Measurements from ENCODE around the gene RAMP3. TPM values are rescaled to one million over a fixed set of nuclear protein-coding genes. Genes with fewer than 3 reads are reported as not detected.

The RAMP3 gene
- total RNA-seq, 2 donors from 2014 or later = not detected

- 87 to 100% methylated on average over 4 to 8 of the region's 8 CpGs for WGBS, 2 experiments (ENCODE audit: insufficient coverage in 1 of 2, insufficient read length in 1 of 2)
- no peaks in the 10 kb centered on the region for H3K27me3 ChIP-seq (ENCODE audit: control insufficient read depth, insufficient read depth, low read length, poor library complexity, severe bottlenecking)
- Mint-ChIP-seq H3K27ac (no peak overlapping the region), H3K4me1 (no peaks in the 10 kb centered on the region), H3K9me3 (no peaks in the 10 kb centered on the region), H3K4me3 (no peak overlapping the region), H3K36me3 (ENCODE audit: low read depth) (no peaks in the 10 kb centered on the region), H3K27me3 (ENCODE audit: insufficient read depth) (peaks cover 7% of the 10 kb centered on the region)
- no peaks in the 10 kb centered on the region for H3K36me3 ChIP-seq (ENCODE audit: control insufficient read depth, insufficient read depth, low read length)
- no peaks in the 10 kb centered on the region for H3K9me3 ChIP-seq (ENCODE audit: control insufficient read depth, low read length)
- no peak overlapping the region for H3K9ac ChIP-seq (ENCODE audit: extremely low read depth, low read length, poor library complexity, severe bottlenecking)
- DNase-seq = peak; percentile 28
- H3K4me3 ChIP-seq (ENCODE audit: low read length) = no peak overlapping the region
- H3K4me1 ChIP-seq (ENCODE audit: control insufficient read depth, insufficient read depth, low read length) = no peaks in the 10 kb centered on the region
- no peak for TF ChIP-seq CTCF (conservative IDR thresholded peaks at IDR 0.05)
- no peak overlapping the region for H3K27ac ChIP-seq (ENCODE audit: low read depth, low read length)
These were observed 24.6 kb downstream of the RAMP3 start for GRCh38 chr7:45181991-45182855.

GRCh38 chr7:45182856-45183710, 25.5 kb downstream of the RAMP3 start:
- H3K9ac ChIP-seq (ENCODE audit: extremely low read depth, low read length, poor library complexity, severe bottlenecking) = no peak overlapping the region
- no peaks in the 10 kb centered on the region for H3K36me3 ChIP-seq (ENCODE audit: control insufficient read depth, insufficient read depth, low read length)
- Mint-ChIP-seq H3K27me3 (ENCODE audit: insufficient read depth) (peaks cover 9% of the 10 kb centered on the region), H3K9me3 (no peaks in the 10 kb centered on the region), H3K27ac (no peak overlapping the region), H3K4me1 (no peaks in the 10 kb centered on the region), H3K36me3 (ENCODE audit: low read depth) (no peaks in the 10 kb centered on the region), H3K4me3 (no peak overlapping the region)
- 88 to 91% methylated on average over 8 to 21 of the region's 21 CpGs for WGBS, 2 experiments (ENCODE audit: insufficient coverage in 1 of 2, insufficient read length in 1 of 2)
- peak; percentile 30 for DNase-seq
- H3K4me3 ChIP-seq (ENCODE audit: low read length) = no peak overlapping the region
- no peak overlapping the region for H3K27ac ChIP-seq (ENCODE audit: low read depth, low read length)
- H3K4me1 ChIP-seq (ENCODE audit: control insufficient read depth, insufficient read depth, low read length) = no peaks in the 10 kb centered on the region
- H3K9me3 ChIP-seq (ENCODE audit: control insufficient read depth, low read length) = no peaks in the 10 kb centered on the region
- TF ChIP-seq CTCF (conservative IDR thresholded peaks at IDR 0.05) = no peak
- H3K27me3 ChIP-seq (ENCODE audit: control insufficient read depth, insufficient read depth, low read length, poor library complexity, severe bottlenecking) = no peaks in the 10 kb centered on the region

- H3K4me1 ChIP-seq (ENCODE audit: control insufficient read depth, insufficient read depth, low read length) = no peaks in the 10 kb centered on the region
- no peak for TF ChIP-seq CTCF (conservative IDR thresholded peaks at IDR 0.05)
These were observed 26.2 kb downstream of the RAMP3 start for GRCh38 chr7:45183711-45184210.

More at GRCh38 chr7:45183711-45184210, 26.2 kb downstream of the RAMP3 start:
- Histone ChIP-seq H3K4me3 (ENCODE audit: low read length) (no peak overlapping the region), H3K36me3 (ENCODE audit: control insufficient read depth, insufficient read depth, low read length) (no peaks in the 10 kb centered on the region), H3K9ac (ENCODE audit: extremely low read depth, low read length, poor library complexity, severe bottlenecking) (no peak overlapping the region), H3K27ac (ENCODE audit: low read depth, low read length) (no peak overlapping the region), H3K27me3 (ENCODE audit: control insufficient read depth, insufficient read depth, low read length, poor library complexity, severe bottlenecking) (no peaks in the 10 kb centered on the region), H3K9me3 (ENCODE audit: control insufficient read depth, low read length) (no peaks in the 10 kb centered on the region)
- Mint-ChIP-seq H3K4me1 (no peaks in the 10 kb centered on the region), H3K27me3 (ENCODE audit: insufficient read depth) (peaks cover 8% of the 10 kb centered on the region), H3K9me3 (no peaks in the 10 kb centered on the region), H3K27ac (no peak overlapping the region), H3K36me3 (ENCODE audit: low read depth) (no peaks in the 10 kb centered on the region), H3K4me3 (no peak overlapping the region)
- WGBS, 2 experiments (ENCODE audit: insufficient coverage in 1 of 2, insufficient read length in 1 of 2) = 85 to 90% methylated on average over 6 to 10 of the region's 10 CpGs
- peak; percentile 28 for DNase-seq
